Lung (tissue), 12 donors: Measurements from ENCODE around the gene PDCD1. TPM values are rescaled to one million over a fixed set of nuclear protein-coding genes. Genes with fewer than 3 reads are reported as not detected.
"Not testable (repeated sequence)": the region's sequence is repeated elsewhere in the genome, so short reads cannot be mapped to it uniquely, and the experiment has no call there.

Experiments
- ATAC-seq: fragments of 200-7000 bp; cut with Tn5 transposase; one replicate; pipeline ENCODE4 v1.9.1; 2020; ENCODE audit warnings: moderate number of reproducible peaks; ENCODE audit not compliant: insufficient read depth, low FRiP score
- DNase-seq, 3 donors: peaks; one replicate each; pipeline ENCODE4 v3.0.0-alpha.2; 2013 to 2017
- H3K27ac ChIP-seq, 2 donors: one replicate each; pipeline ENCODE4 v1.5.1; 2013; ENCODE audit warnings: mild to moderate bottlenecking in 2 of 2, moderate library complexity in 2 of 2, control low read depth in 1 of 2, inconsistent platforms in 1 of 2, low read depth in 1 of 2, low read length in 1 of 2
- H3K27me3 ChIP-seq, 3 donors: one replicate each; pipeline ENCODE4 v1.5.1; 2013; ENCODE audit warnings: low read length in 2 of 3; ENCODE audit not compliant: control insufficient read depth in 3 of 3, insufficient read depth in 3 of 3
- H3K36me3 ChIP-seq, 4 donors: one replicate each; pipeline ENCODE4 v1.5.1; 2013; ENCODE audit warnings: low read length in 4 of 4, mild to moderate bottlenecking in 1 of 4, moderate library complexity in 1 of 4; ENCODE audit not compliant: control insufficient read depth in 4 of 4, insufficient read depth in 4 of 4
- H3K4me1 ChIP-seq, 5 donors: one replicate each; pipeline ENCODE4 v1.5.1; 2013; ENCODE audit warnings: low read length in 5 of 5, mild to moderate bottlenecking in 2 of 5, moderate library complexity in 1 of 5; ENCODE audit not compliant: control insufficient read depth in 5 of 5, insufficient read depth in 5 of 5
- H3K4me3 ChIP-seq: one replicate; pipeline ENCODE4 v1.5.1; 2013; ENCODE audit warnings: mild to moderate bottlenecking, control low read depth, moderate library complexity
- H3K9ac ChIP-seq, 2 donors: one replicate each; pipeline ENCODE4 v1.5.1; 2013; ENCODE audit warnings: low read length in 2 of 2, control low read depth in 1 of 2; ENCODE audit not compliant: insufficient read depth in 1 of 2
- H3K9me3 ChIP-seq, 4 donors: one replicate each; pipeline ENCODE4 v1.5.1; 2013; ENCODE audit warnings: low read length in 3 of 4, mild to moderate bottlenecking in 1 of 4, moderate library complexity in 1 of 4; ENCODE audit not compliant: control insufficient read depth in 4 of 4, insufficient read depth in 3 of 4
- WGBS, 2 donors: extraction: QIAGEN DNeasy Blood & Tissue Kit; methylation state at CpG; one replicate each; pipeline ENCODE4 v1.1.7; 2013; 5-methylcytosine and 5-hydroxymethylcytosine counted together
- polyA plus RNA-seq, 2 donors: library from polyadenylated mRNA; stranded (reverse); fragments of 200-250 nt; gene quantifications; one replicate each; pipeline ENCODE4 v1.2.1, GENCODE V29; 2013
- total RNA-seq, 2 donors: library from RNA; depleted of rRNA in 1 of 2; stranded (reverse); fragments of >200 nt in 1 of 2; gene quantifications; one replicate each; pipeline ENCODE4 v1.2.1, GENCODE V29; 2014 to 2021
- TF ChIP-seq, protein P1 (sequence below): IDR thresholded peaks from 2 replicates; pipeline ENCODE4 v1.5.1; 2012; ENCODE audit warnings: mild to moderate bottlenecking; ENCODE audit errors: control extremely low read depth, extremely low read depth
- donor health status: control.
- donor health status: control.
- donor health status: Bipolar disorder and iron deficiency.
- donor health status: healthy.
- donor health status: DM: yes; HTN: yes; CAD: no.

The PDCD1 gene
- total and polyA plus RNA-seq, 4 donors, result 0.59 to 0.97 (median 0.81) TPM

DNA sequence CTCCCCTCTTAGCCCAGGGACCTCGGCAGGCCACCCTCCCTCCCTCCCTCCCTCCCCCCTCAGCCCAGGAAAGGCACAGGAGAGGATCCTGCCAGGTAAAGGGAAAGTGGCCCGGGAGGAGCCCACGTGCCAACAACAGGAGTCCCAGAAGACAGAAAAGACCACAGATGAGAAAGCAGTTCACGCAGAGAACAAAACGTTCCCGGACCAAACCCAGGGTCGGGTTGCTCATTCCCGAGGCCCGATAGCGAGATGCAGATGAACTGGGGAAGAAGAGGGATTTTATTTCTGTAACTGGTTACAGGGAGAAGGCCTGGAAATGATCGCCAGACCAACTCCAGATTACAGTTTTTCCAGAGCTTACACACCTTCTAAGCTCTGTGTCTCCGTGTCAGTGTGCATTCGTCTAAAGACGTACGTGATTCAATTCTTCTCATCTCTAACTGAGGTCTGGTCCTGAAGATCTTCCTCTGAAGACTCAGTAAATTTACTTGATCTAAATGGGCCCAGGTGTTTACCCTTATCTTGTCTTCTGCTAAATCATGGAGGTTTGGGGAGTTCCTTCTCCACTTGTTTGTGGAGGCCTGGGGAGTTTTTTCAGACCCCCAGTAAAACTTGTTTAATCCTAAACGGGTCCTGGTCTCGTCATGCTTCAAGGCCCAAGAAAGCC is 50.5 kb downstream of the PDCD1 start:
- 72 to 74% methylated on average over 16 to 17 of the region's 17 CpGs for WGBS, 2 donors
- Histone ChIP-seq H3K4me1 (peaks cover 0 to 18% (median 7%) of the 10 kb centered on the region in 5 donors), H3K36me3 (no peaks in the 10 kb centered on the region), H3K9ac (no peak overlapping the region), H3K9me3 (no peaks in the 10 kb centered on the region), H3K4me3 (no peak overlapping the region), H3K27me3 (peaks cover 2 to 8% (median 3%) of the 10 kb centered on the region in 3 donors), H3K27ac (no peak overlapping the region)
- DNase-seq (peak in 1 of 3 donors; percentile 11), ATAC-seq (no peak)
- TF ChIP-seq, protein P1, sequence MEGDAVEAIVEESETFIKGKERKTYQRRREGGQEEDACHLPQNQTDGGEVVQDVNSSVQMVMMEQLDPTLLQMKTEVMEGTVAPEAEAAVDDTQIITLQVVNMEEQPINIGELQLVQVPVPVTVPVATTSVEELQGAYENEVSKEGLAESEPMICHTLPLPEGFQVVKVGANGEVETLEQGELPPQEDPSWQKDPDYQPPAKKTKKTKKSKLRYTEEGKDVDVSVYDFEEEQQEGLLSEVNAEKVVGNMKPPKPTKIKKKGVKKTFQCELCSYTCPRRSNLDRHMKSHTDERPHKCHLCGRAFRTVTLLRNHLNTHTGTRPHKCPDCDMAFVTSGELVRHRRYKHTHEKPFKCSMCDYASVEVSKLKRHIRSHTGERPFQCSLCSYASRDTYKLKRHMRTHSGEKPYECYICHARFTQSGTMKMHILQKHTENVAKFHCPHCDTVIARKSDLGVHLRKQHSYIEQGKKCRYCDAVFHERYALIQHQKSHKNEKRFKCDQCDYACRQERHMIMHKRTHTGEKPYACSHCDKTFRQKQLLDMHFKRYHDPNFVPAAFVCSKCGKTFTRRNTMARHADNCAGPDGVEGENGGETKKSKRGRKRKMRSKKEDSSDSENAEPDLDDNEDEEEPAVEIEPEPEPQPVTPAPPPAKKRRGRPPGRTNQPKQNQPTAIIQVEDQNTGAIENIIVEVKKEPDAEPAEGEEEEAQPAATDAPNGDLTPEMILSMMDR, result no peak

DNA sequence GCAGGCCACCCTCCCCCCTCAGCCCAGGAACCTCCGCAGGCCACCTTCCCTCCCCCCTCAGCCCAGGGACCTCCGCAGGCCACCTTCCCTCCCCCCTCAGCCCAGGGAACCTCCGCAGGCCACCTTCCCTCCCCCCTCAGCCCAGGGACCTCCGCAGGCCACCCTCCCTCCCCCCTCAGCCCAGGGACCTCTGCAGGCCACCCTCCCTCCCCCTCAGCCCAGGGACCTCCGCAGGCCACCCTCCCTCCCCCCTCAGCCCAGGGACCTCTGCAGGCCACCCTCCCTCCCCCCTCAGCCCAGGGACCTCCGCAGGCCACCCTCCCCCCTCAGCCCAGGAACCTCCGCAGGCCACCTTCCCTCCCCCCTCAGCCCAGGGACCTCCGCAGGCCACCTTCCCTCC is 52.5 kb downstream of the PDCD1 start:
- Histone ChIP-seq H3K4me1 (peaks cover 0 to 21% (median 8%) of the 10 kb centered on the region in 5 donors), H3K27me3 (peaks cover 2 to 12% (median 9%) of the 10 kb centered on the region in 3 donors)
- not testable (repeated sequence) for ATAC-seq, H3K4me3 ChIP-seq, DNase-seq, H3K9me3 ChIP-seq, H3K36me3 ChIP-seq, H3K27ac ChIP-seq, H3K9ac ChIP-seq
- 23 to 60% methylated on average over 2 of the region's 8 CpGs for WGBS, 2 donors

DNA sequence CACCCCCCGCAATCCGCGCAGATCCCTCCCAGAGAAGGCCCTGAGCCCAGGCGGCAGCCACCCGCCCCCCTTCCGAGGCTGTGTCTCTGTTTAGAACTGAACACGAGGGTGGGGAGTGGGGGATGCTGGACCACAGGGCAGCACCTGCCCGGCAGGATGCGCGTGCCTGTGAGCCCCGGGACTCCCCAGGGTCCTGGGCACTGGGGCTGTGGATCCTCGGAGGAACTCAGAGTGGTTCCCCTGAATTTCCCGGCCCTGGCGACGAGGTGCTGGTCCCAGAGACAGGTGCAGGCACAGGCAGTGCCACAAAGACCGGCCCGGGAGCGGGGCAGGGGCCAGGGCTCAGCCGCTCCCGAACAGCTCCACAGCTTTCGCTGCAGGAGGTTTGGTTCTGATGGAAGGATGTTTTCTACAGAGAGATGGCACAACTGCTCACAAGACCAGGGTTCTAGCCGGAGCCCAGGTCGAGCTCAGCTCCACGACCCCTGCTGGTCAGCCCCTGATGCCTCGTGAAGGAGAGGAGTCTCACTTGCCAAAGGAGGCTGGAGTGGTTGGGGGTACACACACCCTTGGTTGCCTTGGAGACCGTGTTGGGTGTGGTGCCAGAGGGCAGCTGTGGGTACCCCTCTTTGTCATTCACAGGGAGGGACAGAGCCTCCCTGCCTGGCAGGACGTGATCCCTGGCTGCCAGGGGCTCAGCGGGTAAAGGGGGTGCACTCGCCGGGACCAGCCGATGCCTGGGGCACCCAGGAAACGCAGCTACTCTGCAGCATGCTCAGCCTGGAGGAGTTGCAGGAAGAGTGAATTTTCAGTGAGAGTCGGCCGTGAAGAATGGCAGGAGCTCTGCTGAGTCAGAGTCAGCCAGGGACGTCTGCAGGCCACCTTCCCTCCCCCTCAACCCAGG is 54.1 kb downstream of the PDCD1 start:
- 10 to 13% methylated on average over 35 of the region's 35 CpGs for WGBS, 2 donors
- Histone ChIP-seq H3K9ac (no peak overlapping the region), H3K4me1 (peaks cover 0 to 21% (median 8%) of the 10 kb centered on the region in 5 donors), H3K27me3 (peaks cover 2 to 12% (median 9%) of the 10 kb centered on the region in 3 donors), H3K36me3 (no peaks in the 10 kb centered on the region), H3K4me3 (no peak overlapping the region), H3K9me3 (no peaks in the 10 kb centered on the region), H3K27ac (no peak overlapping the region)
- peak in 2 of 3 donors; percentile 6 to 14 for DNase-seq
- TF ChIP-seq, protein P1, result no peak
- no peak for ATAC-seq
